Epithelial cell of proximal tubule (primary cell): ENCODE results near the gene MAD1L1. TPM values are rescaled to one million over a fixed set of nuclear protein-coding genes. Genes with fewer than 3 reads are reported as not detected.

Source experiments
- DNase-seq: peaks from one replicate; pipeline ENCODE4 v3.0.0-alpha.2; 2011; ENCODE audit warnings: low read depth
- H3K4me3 ChIP-seq: 2 replicates; pipeline ENCODE4 v1.5.1; 2011; ENCODE audit warnings: low read depth, mild to moderate bottlenecking, low read length
- CTCF ChIP-seq: conservative IDR thresholded peaks from 2 replicates; pipeline ENCODE4 v1.5.1; 2012; ENCODE audit warnings: low read depth, mild to moderate bottlenecking, low read length
- total RNA-seq: library from RNA; depleted of rRNA; stranded (reverse); fragments of >200 nt; gene quantifications from 2 replicates; pipeline ENCODE4 v1.2.3, GENCODE V29; 2015

MAD1L1 gene
- total RNA-seq, 1 donor from 2014 or later: 83.4 TPM

GRCh38 chr7:1850111-1850975 lies 382.4 kb downstream of the MAD1L1 start:
- no peak for DNase-seq
- TF ChIP-seq CTCF: no peak
- H3K4me3 ChIP-seq: no peak overlapping the region

GRCh38 chr7:1849351-1850041 lies 383.2 kb downstream of the MAD1L1 start:
- DNase-seq: no peak
- TF ChIP-seq CTCF: no peak
- H3K4me3 ChIP-seq: no peak overlapping the region

- no peak overlapping the region for H3K4me3 ChIP-seq
- DNase-seq: no peak
- TF ChIP-seq CTCF: no peak
Observed at GRCh38 chr7:1848911-1849311, 383.8 kb downstream of the MAD1L1 start.

- no peak overlapping the region for H3K4me3 ChIP-seq
- DNase-seq: no peak
- no peak for TF ChIP-seq CTCF
Observed at GRCh38 chr7:1848013-1848640, 384.6 kb downstream of the MAD1L1 start.

- no peak for TF ChIP-seq CTCF
Observed at GRCh38 chr7:1847260-1848001, 385.3 kb downstream of the MAD1L1 start.

GRCh38 chr7:1846331-1847065 lies 386.2 kb downstream of the MAD1L1 start:
- no peak overlapping the region for H3K4me3 ChIP-seq
- TF ChIP-seq CTCF: no peak
- no peak for DNase-seq

More at GRCh38 chr7:1847260-1848001, 385.3 kb downstream of the MAD1L1 start:
- no peak overlapping the region for H3K4me3 ChIP-seq
- no peak for DNase-seq
